GM19395 (cell line): ENCODE results near the gene HFE.
A peak's percentile ranks its signal among the peaks of the same experiment; 100 is the strongest.
"Not testable (repeated sequence)": the region's sequence is repeated elsewhere in the genome, so short reads cannot be mapped to it uniquely, and the experiment has no call there.

Experiments
- ATAC-seq: cut with Tn5 transposase; IDR thresholded peaks from one replicate; pipeline ENCODE4 v1.9.1; 2021; ENCODE audit warnings: mild to moderate bottlenecking, moderate library complexity; ENCODE audit not compliant: unreplicated experiment

Gene HFE

GRCh38 chr6:26087284-26088115 lies at the start of gene HFE:
Gene HFE (plus strand): TSS chr6:26087429. CDS start chr6:26087441, 12 bp downstream.
- ATAC-seq, result no peak

- ATAC-seq, result no peak
Observed at GRCh38 chr6:26041946-26042345, 45.3 kb upstream of the HFE start.

DNA sequence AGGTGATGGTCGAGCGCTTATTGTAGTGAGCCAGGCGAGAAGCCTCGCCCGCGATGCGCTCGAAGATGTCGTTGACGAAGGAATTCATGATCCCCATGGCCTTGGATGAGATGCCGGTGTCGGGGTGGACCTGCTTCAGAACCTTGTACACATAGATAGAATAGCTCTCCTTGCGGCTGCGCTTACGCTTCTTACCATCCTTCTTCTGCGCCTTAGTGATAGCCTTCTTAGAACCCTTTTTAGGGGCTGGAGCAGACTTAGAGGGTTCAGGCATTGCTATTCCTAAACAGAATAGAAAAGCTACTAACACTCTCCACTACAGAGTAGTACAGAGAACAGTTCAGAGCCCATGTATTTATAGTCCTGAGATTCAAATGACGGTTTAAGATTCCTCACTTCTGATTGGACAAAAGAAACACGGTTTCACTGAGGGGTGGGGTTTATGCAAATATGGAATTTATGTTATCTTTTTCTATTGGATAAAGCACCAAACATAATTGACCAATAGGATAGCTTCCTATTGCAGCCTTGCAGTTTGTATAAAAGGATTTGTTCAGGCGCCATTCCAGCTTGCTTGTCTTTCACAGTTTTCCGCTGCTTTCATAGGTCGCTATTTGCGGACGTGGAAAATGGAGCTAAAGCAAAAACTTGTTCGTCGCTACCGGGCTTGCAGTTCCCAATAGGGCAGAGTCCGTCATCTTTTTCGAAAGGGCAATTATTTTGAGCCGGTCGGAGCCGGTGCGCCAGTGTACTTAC lies 43.7 kb upstream of the HFE start:
- peak; percentile 71 for ATAC-seq

DNA sequence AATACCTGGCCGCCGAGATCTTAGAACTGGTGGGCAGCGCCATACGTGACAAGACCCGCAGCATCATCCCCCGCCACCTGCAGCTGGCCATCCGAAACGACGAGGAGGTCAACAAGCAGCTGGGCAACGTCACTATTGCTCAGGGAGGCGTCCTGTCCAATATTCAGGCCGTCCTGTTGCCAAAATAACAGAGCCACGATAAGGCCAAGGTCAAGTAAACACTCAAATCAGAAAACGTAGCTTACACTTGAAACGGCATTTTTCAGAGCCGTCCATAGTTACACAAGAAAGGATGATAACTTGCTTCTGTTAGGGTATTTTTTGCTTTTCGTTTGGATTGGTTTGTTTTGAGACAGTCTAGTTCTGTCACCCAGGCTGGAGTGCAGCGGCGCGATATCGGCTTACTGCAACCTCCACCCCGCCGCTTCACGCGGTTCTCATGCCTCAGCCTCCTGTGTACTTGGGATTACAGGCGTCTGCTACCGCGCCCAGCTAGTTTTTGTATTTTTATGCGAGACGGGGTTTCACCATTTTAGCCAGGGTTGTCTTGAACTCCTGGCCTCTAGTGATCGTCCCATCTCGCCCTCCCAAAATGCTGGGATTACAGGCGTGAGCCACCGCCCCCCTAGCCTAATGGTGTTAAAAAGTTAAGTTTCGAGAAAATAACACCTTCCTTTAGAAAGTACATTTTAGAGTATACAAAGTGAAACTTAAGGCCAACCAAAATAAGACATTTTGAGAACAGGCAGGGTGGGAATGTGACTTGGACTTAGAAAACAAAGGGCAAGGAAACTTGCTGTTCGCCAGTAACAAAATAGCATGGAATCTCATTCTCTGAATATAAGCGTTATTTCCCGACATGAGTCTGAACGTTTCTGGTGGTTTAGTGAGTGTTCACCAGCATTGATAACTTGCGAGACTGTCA lies 42.8 kb upstream of the HFE start:
- peak; percentile 31 for ATAC-seq

DNA sequence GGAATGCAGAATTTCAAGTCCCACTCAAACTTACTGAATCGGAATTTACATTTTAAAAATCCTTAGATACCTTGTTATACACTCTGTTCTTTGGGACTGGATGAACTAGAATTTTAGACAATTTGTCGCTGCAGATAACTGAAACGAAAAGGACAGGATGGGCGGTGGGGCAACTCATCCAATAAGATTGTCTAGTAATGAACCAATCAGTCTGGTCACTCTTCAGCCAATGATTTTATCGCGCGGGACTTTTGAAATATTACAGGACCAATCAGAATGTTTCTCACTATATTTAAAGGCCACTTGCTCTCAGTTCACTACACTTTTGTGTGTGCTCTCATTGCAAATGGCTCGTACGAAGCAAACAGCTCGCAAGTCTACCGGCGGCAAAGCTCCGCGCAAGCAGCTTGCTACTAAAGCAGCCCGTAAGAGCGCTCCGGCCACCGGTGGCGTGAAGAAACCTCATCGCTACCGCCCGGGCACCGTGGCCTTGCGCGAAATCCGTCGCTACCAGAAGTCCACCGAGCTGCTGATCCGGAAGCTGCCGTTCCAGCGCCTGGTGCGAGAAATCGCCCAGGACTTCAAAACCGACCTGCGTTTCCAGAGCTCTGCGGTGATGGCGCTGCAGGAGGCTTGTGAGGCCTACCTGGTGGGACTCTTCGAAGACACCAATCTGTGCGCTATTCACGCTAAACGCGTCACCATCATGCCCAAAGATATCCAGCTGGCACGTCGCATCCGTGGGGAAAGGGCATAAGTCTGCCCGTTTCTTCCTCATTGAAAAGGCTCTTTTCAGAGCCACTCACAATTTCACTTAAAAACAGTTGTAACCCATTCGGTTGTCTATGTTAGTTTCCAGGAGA lies 41.9 kb upstream of the HFE start:
- peak; percentile 57 for ATAC-seq

DNA sequence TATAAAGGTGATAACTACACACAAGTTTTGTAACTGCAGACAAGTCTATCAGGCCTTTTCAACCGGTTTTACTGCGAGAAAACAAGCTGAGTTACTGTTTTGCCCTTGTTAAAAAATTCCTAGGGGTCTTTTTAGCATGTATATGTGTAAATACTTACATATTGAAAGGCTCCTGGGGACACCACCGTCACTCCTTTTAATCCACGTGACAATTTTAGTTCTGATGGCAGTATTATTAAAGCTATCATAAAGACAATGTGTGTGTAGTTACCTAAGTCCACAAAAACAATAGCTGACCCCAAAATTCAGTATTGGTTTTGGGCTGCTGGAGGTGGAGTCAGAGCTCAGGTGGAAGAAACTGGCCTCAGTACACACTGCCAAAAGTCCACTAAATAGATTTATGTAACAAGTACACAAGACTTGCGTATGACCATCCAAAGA lies 41.3 kb upstream of the HFE start:
- ATAC-seq, result peak; percentile 2

GRCh38 chr6:26047329-26047728 lies 39.9 kb upstream of the HFE start:
- ATAC-seq, result not testable (repeated sequence)

GRCh38 chr6:26048590-26048989 lies 38.6 kb upstream of the HFE start:
- ATAC-seq, result no peak

DNA sequence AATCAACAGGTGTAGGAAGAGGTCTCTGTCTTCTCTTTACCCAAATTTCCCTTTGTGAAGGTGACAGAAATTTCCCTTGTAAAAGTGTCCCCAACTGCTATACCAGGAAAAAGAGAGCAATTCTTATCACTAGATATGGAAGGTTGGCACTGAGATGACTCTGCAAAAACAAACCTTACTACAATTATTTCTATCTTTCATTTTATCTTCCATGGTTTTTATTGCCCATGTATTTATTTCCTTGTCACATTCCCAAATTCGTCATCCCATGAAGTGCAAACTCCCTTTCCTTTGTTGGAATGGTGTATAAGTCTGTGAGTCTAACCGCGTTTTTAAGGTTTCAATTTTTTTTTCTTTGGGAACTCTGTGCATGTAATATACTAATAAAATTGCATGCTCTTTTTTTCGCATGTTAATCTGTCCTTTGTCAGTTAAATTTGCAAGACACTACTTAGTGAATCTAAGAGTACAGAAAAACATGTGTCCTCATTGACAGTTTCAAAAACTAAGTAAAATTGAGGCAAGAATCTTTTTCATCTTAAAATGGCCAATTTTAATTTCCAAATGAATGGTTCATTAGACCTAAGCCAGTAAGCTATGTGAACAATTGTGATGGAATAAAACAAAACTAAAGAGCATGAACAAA lies 35.4 kb upstream of the HFE start:
- no peak for ATAC-seq

GRCh38 chr6:26052762-26053250 lies 34.4 kb upstream of the HFE start:
- not testable (repeated sequence) for ATAC-seq

GRCh38 chr6:26053992-26054780 lies 33.0 kb upstream of the HFE start:
- no peak for ATAC-seq

- ATAC-seq, result peak; percentile 63
Observed at GRCh38 chr6:26054781-26055718, 32.2 kb upstream of the HFE start.

- ATAC-seq, result peak; percentile 67
Observed at GRCh38 chr6:26055719-26056582, 31.3 kb upstream of the HFE start.

DNA sequence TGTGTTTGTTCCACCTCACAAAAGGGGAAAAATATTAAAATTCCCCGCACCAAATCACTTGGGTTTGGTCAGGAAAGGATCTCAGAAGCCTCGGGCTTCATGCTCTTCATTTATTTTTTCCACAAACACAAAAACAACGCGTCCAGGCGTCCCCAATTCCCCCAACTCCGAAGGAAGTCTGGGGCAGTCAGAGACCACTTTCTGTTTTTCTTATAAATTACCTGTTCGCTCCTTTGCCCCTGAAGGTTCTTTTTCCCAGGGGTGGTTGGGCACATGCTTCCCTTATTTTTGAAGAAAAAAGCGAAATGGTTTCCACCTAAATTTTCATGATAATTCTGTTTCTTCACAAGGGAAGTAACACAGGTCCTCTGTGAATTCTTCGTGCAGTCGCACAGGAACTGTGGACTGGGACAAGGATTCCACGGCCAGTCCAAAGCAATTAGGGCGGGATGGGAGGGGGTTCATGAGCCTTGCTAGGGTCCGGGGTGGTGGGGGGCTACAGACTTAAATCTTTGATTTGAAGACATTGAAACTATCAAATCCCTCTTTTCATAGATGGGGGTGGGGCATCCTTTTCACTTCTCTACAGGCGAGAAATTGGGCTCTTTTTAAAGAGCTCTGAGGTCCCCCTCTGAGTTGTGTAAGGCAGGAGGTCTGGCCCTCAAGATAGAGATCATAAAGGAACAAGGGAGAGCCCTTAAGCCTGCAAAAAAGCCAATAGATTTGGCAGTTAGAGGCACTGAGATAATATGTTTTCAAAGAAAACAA lies 30.5 kb upstream of the HFE start:
- no peak for ATAC-seq

DNA sequence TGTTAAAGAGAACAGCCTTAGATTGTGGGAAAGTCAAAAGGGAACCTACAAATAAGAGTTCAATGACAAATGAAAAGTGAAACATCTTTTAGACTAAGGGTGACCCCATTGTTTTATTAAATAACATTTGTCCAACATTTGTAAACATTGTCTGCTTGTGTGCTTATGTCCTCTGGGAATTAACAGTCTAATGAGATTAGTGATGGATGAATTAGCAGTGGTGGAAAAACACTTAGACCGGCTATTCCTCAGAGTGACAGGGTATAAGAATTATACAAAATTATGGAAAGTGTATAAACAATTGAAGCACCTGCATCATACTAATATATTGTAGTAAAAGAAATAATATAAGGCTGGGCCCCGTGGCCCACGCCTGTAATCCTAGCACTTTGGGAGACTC lies 29.3 kb upstream of the HFE start:
- ATAC-seq, result no peak
